ENCODE measurements around the gene GLUD2.

DNA sequence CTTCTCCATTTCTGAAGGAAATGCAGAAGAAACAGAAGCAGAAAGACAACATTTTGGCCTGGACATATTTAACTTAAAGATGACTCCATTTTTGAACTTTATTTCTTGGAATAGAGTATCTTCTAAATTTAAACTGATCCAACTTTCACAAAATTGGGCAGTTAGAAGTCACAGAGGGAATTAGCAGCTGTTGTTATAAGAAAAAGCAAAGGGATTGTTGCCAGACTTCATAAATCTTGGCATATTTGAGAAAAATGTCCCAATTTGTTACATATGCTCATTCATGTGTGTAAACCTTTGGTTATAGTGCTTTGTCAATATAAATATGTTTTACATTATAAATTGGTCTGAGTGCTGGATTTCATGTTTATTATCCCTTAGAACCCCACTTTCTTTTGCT lies 3.4 kb downstream of the GLUD2 start:
- TF ChIP-seq, protein P1, sequence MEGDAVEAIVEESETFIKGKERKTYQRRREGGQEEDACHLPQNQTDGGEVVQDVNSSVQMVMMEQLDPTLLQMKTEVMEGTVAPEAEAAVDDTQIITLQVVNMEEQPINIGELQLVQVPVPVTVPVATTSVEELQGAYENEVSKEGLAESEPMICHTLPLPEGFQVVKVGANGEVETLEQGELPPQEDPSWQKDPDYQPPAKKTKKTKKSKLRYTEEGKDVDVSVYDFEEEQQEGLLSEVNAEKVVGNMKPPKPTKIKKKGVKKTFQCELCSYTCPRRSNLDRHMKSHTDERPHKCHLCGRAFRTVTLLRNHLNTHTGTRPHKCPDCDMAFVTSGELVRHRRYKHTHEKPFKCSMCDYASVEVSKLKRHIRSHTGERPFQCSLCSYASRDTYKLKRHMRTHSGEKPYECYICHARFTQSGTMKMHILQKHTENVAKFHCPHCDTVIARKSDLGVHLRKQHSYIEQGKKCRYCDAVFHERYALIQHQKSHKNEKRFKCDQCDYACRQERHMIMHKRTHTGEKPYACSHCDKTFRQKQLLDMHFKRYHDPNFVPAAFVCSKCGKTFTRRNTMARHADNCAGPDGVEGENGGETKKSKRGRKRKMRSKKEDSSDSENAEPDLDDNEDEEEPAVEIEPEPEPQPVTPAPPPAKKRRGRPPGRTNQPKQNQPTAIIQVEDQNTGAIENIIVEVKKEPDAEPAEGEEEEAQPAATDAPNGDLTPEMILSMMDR (IDR thresholded peaks at IDR 0.05; ENCODE audit: insufficient read depth, low read length, poor library complexity, severe bottlenecking): no peak
- no peak for TF ChIP-seq EZH2phosphoT487 (conservative IDR thresholded peaks at IDR 0.05; ENCODE audit: low read length)
